Smooth muscle cell (in vitro differentiated cells): ENCODE results near the gene MAST1. TPM values are rescaled to one million over a fixed set of nuclear protein-coding genes. Genes with fewer than 3 reads are reported as not detected.

Experiments
- DNase-seq: peaks from one replicate; lab custom pipeline; 2025; ENCODE audit not compliant: unreplicated experiment; lab: John Stamatoyannopoulos, UW
- H2AFZ ChIP-seq: fragments of 200-600 bp; sonication (generic); 2 replicates; pipeline ENCODE4 v1.6.0; 2016; ENCODE audit warnings: antibody characterized with exemption, low read depth, mild to moderate bottlenecking
- H3F3A ChIP-seq: fragments of 200-600 bp; sonication (generic); 2 replicates; pipeline ENCODE4 v1.6.0; 2017; ENCODE audit warnings: antibody characterized with exemption, low read depth
- H3K27ac ChIP-seq: fragments of 200-600 bp; sonication (generic); 2 replicates; pipeline ENCODE4 v1.5.1; 2016; ENCODE audit warnings: low read depth, mild to moderate bottlenecking
- H3K27me3 ChIP-seq: fragments of 200-600 bp; sonication (generic); 2 replicates; pipeline ENCODE4 v1.6.1; 2016; ENCODE audit warnings: low read depth, mild to moderate bottlenecking
- H3K36me3 ChIP-seq: fragments of 200-600 bp; sonication (generic); 2 replicates; pipeline ENCODE4 v1.5.1; 2016; ENCODE audit warnings: low read depth
- H3K4me1 ChIP-seq: fragments of 200-600 bp; sonication (generic); 2 replicates; pipeline ENCODE4 v1.5.1; 2016; ENCODE audit warnings: low read depth
- H3K4me2 ChIP-seq: fragments of 200-600 bp; sonication (generic); 2 replicates; pipeline ENCODE4 v1.6.0; 2016; ENCODE audit warnings: mild to moderate bottlenecking
- H3K4me3 ChIP-seq: fragments of 200-600 bp; sonication (generic); 2 replicates; pipeline ENCODE4 v1.5.1; 2016; ENCODE audit warnings: mild to moderate bottlenecking
- H3K79me2 ChIP-seq: fragments of 200-600 bp; sonication (generic); 2 replicates; pipeline ENCODE4 v1.6.0; 2016; ENCODE audit warnings: low read depth, mild to moderate bottlenecking
- H3K9ac ChIP-seq: fragments of 200-600 bp; sonication (generic); 2 replicates; pipeline ENCODE4 v1.6.0; 2016; ENCODE audit warnings: low read depth
- H3K9me3 ChIP-seq: fragments of 200-600 bp; sonication (generic); replicated peaks from 2 replicates; pipeline ENCODE4 v1.5.1; 2016; ENCODE audit warnings: low read depth
- H4K20me1 ChIP-seq: fragments of 200-600 bp; sonication (generic); 2 replicates; pipeline ENCODE4 v1.6.0; 2016; ENCODE audit warnings: low read depth
- WGBS: methylation state at CpG from one replicate; pipeline ENCODE4 v1.1.7; 2016; ENCODE audit warnings: low lambda C conversion rate; 5-methylcytosine and 5-hydroxymethylcytosine counted together
- polyA plus RNA-seq: library from polyadenylated mRNA; unstranded; fragments of >200 nt; fragmentation: Nextera tagmentation; extraction: Ambion mirVana; gene quantifications from 2 replicates; pipeline ENCODE4 v1.2.1, GENCODE V29; 2016
- total RNA-seq: library from RNA; depleted of rRNA; stranded (reverse); fragments of >200 nt; gene quantifications from 2 replicates; pipeline ENCODE4 v1.2.3, GENCODE V29; 2014
- TF ChIP-seq, protein P1 (sequence below): fragments of 200-600 bp; sonication (generic); IDR thresholded peaks from 2 replicates; pipeline ENCODE4 v1.5.1; 2017; ENCODE audit warnings: borderline replicate concordance, mild to moderate bottlenecking, antibody characterized with exemption; ENCODE audit not compliant: insufficient read depth, poor library complexity, severe bottlenecking

The MAST1 gene
- total and polyA plus RNA-seq, 2 experiments from 2014 or later = 2.7 to 3.2 TPM

DNA sequence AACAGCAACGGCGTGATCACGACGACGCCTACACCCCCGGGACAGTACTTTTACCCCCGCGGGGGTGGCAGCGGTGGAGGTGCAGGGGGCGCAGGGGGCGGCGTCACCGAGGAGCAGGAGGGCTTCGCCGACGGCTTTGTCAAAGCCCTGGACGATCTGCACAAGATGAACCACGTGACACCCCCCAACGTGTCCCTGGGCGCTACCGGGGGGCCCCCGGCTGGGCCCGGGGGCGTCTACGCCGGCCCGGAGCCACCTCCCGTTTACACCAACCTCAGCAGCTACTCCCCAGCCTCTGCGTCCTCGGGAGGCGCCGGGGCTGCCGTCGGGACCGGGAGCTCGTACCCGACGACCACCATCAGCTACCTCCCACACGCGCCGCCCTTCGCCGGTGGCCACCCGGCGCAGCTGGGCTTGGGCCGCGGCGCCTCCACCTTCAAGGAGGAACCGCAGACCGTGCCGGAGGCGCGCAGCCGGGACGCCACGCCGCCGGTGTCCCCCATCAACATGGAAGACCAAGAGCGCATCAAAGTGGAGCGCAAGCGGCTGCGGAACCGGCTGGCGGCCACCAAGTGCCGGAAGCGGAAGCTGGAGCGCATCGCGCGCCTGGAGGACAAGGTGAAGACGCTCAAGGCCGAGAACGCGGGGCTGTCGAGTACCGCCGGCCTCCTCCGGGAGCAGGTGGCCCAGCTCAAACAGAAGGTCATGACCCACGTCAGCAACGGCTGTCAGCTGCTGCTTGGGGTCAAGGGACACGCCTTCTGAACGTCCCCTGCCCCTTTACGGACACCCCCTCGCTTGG lies 46.1 kb upstream of the MAST1 start:
- Histone ChIP-seq H3K27me3 (no peaks in the 10 kb centered on the region), H4K20me1 (peaks cover 24% of the 10 kb centered on the region), H3K36me3 (no peaks in the 10 kb centered on the region), H3K4me2 (peak overlapping the region; percentile 93), H3K9me3 (no peaks in the 10 kb centered on the region), H3K4me3 (peak overlapping the region; percentile 98), H3K4me1 (peaks cover 25% of the 10 kb centered on the region), H3K27ac (peak overlapping the region; percentile 96), H2AFZ (no peak overlapping the region), H3F3A (peaks cover 40% of the 10 kb centered on the region), H3K79me2 (peaks cover 20% of the 10 kb centered on the region), H3K9ac (peak overlapping the region; percentile 99)
- TF ChIP-seq, protein P1, sequence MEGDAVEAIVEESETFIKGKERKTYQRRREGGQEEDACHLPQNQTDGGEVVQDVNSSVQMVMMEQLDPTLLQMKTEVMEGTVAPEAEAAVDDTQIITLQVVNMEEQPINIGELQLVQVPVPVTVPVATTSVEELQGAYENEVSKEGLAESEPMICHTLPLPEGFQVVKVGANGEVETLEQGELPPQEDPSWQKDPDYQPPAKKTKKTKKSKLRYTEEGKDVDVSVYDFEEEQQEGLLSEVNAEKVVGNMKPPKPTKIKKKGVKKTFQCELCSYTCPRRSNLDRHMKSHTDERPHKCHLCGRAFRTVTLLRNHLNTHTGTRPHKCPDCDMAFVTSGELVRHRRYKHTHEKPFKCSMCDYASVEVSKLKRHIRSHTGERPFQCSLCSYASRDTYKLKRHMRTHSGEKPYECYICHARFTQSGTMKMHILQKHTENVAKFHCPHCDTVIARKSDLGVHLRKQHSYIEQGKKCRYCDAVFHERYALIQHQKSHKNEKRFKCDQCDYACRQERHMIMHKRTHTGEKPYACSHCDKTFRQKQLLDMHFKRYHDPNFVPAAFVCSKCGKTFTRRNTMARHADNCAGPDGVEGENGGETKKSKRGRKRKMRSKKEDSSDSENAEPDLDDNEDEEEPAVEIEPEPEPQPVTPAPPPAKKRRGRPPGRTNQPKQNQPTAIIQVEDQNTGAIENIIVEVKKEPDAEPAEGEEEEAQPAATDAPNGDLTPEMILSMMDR = no peak
- no peak for DNase-seq
- under 1% methylated on average over 56 of the region's 84 CpGs for WGBS

DNA sequence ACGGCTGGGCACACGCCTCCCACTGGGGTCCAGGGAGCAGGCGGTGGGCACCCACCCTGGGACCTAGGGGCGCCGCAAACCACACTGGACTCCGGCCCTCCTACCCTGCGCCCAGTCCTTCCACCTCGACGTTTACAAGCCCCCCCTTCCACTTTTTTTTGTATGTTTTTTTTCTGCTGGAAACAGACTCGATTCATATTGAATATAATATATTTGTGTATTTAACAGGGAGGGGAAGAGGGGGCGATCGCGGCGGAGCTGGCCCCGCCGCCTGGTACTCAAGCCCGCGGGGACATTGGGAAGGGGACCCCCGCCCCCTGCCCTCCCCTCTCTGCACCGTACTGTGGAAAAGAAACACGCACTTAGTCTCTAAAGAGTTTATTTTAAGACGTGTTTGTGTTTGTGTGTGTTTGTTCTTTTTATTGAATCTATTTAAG lies 45.4 kb upstream of the MAST1 start:
- H3K9ac ChIP-seq = peak overlapping the region; percentile 99
- TF ChIP-seq, protein P1 = no peak
- no peaks in the 10 kb centered on the region for H3K36me3 ChIP-seq
- H3K4me1 ChIP-seq = peaks cover 22% of the 10 kb centered on the region
- DNase-seq = no peak
- peaks cover 24% of the 10 kb centered on the region for H4K20me1 ChIP-seq
- H3K4me2 ChIP-seq = peak overlapping the region; percentile 93
- no peaks in the 10 kb centered on the region for H3K27me3 ChIP-seq
- peak overlapping the region; percentile 98 for H3K4me3 ChIP-seq
- peaks cover 20% of the 10 kb centered on the region for H3K79me2 ChIP-seq
- no peaks in the 10 kb centered on the region for H3K9me3 ChIP-seq
- H3K27ac ChIP-seq = peak overlapping the region; percentile 96
- WGBS = under 1% methylated on average over 22 of the region's 22 CpGs
- peaks cover 41% of the 10 kb centered on the region for H3F3A ChIP-seq
- H2AFZ ChIP-seq = no peak overlapping the region

DNA sequence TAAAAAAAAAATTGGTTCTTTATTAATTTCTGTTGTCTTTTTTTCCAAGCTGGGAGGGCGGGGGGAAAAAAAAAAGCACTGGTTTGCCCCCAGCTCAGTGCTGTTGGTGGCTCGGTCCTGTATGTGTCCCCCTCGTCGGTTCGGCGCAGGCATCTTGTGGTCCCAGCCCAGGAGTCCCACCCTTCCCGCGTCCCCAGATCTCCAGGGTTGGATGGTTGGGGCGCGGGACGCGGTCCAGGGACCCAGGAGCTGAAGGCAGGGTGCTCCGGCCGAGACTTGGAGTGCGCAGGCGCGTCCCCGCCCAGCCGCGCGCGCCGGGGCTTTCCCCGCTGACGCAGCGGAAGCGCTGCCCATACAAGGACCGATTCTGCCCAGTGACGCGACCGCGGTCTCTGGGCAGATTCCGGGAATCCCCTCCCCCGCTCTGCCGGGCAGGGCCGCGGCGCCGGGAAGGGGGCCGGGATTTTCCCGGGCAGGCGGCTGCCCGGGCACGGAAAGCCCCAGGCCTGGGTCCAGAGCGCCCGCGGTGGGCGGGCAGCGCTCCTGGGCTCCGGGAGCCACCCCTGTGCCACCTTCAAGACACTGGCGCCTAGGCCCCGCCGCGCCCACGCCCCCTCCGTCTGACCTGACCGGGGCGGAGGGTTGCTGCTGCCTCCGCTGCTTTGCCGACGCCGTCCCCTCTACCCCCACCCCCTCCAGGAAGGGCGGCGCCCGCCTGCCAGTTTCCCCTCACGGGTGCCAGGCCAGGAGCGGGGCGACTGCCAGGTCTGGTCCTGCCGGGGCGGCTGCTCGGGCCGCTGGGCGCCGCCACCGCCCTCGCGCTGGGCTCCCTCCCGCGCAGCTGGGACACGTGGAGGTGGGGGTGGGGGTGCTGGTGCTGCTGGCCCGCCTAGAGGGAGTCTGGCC lies 44.8 kb upstream of the MAST1 start:
- DNase-seq = peak; percentile 89
- Histone ChIP-seq H3K9me3 (no peaks in the 10 kb centered on the region), H3K4me3 (peak overlapping the region; percentile 98), H3F3A (peaks cover 34% of the 10 kb centered on the region), H3K4me1 (peaks cover 15% of the 10 kb centered on the region), H3K36me3 (no peaks in the 10 kb centered on the region), H3K4me2 (peak overlapping the region; percentile 93), H3K79me2 (peaks cover 20% of the 10 kb centered on the region), H3K27me3 (no peaks in the 10 kb centered on the region), H3K27ac (peak overlapping the region; percentile 96), H2AFZ (no peak overlapping the region), H3K9ac (peak overlapping the region; percentile 99), H4K20me1 (peaks cover 24% of the 10 kb centered on the region)
- WGBS = under 1% methylated on average over 76 of the region's 81 CpGs
- TF ChIP-seq, protein P1 = no peak
